GM19025 (cell line): ENCODE data around the gene LZTS2.

ENCODE experiments used
- ATAC-seq: cut with Tn5 transposase; IDR thresholded peaks from one replicate; pipeline ENCODE4 v1.9.1; 2021; ENCODE audit warnings: mild to moderate bottlenecking, low read depth, moderate library complexity; ENCODE audit not compliant: unreplicated experiment

LZTS2 gene

DNA sequence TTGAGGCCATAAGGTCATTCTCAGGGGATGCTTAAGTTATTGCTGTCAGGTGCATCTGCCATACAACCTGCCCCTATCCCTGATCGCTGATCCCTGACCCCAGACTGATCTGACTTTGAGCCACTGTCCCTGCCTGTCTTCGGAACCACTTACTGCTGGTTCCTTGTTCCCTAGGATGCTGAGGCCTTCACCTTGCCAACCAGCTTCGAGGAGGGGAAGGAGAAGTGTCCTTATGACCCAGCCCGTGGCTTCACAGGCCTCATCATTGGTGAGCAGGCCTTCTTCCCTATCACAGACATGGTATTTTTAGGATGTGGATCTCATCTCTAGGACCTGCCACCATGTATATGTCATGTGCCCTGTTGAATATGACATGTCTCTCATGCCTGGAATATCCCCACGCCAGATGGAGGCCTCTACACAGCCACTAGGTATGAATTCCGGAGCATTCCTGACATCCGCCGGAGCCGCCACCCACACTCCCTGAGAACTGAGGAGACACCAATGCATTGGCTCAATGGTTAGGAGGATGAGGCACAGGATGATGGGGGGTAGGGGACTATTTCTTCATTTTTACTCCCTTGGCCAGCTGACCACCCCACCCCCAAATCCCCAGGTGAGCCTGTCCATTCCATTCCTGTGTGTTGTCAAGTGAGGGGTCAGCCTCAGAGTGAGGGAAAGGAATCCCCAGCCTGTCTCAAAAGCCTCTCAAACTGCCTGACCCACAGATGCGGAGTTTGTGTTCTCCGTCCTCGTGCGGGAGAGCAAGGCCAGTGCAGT is 21.3 kb upstream of the LZTS2 start:
- ATAC-seq = no peak

DNA sequence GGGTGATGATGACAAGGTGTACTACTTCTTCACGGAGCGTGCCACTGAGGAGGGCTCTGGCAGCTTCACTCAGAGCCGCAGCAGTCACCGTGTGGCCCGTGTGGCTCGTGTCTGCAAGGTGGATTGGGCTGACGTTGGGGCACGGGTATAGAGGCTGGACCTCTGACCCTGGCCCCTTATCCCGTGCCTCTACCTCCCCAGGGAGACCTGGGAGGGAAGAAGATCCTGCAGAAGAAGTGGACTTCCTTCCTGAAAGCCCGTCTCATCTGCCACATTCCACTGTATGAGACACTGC is 20.8 kb upstream of the LZTS2 start:
- no peak for ATAC-seq

DNA sequence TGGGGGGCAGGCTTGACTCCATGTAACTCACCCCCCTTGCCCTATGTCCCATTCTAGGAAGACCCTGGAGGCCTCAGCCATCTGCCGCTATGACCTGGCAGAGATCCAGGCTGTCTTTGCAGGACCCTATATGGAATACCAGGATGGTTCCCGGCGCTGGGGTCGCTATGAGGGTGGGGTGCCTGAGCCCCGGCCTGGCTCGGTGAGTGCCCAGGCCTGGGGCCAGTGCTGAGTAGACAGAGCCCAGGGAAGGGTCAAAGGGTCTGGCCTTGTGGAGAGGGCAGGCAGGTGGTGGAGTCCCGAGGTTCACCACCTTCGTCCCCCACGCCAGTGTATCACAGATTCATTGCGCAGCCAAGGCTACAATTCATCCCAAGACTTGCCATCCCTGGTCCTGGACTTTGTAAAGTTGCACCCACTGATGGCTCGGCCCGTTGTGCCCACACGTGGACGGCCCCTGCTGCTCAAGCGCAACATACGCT is 19.8 kb upstream of the LZTS2 start:
- ATAC-seq = no peak

DNA sequence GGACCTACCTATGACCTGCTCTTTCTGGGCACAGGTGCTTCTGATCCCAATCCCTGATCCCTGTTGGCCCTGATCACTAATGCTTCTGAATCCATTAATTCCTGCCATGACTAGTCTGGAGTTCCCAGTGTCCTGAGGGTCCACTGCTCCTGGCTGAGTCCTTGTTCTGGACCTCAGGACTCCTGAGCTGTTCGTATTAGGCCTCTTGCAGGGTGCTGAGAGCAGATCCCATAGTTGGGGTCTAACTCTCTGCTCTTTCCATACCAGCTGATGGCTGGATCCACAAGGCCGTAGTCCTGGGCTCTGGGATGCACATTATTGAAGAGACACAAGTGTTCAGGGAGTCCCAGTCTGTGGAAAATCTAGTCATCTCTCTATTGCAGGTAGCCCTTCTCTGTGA is 19.3 kb upstream of the LZTS2 start:
- ATAC-seq = no peak

DNA sequence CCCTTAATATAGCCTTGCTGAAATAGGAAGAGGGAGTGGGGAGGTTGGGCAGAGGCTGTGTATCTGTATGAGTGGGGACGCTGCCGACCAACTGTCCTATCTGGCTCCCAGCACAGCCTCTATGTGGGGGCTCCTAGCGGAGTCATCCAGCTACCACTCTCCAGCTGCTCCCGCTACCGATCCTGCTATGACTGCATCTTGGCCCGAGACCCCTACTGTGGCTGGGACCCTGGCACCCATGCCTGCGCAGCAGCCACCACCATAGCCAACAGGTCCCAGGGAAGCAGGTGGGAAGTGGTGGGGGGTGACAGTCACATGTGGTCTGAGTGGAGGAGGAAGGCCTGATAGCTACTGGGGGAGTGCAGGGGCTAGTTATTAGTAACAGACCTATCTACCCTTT is 18.9 kb upstream of the LZTS2 start:
- ATAC-seq = no peak

DNA sequence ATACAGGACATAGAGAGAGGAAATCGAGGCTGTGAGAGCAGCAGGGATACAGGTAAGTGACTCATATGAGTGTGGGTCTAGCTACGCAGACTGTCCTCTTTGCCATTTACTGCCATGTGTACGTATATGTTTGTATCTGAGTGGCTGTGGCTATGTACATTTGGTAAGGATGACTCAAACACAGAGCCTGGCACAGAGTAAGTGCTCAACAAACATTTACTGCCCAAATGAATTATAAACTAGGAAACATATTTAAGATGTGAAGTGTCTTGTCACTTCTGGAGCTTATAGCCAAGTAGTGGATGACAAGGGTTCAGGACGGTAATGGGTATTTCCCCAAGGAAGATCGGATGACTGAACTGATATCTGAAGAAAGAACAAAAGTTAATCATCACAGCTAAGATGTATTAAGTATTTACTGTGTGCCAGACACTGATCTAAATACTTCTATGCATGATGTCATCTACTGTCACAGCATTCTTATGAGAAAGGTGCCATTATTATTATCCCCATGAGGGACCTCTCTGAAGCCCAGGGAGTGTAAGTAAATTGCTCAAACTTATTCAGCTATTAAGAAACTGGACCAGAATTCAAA is 18.3 kb upstream of the LZTS2 start:
- ATAC-seq = no peak

DNA sequence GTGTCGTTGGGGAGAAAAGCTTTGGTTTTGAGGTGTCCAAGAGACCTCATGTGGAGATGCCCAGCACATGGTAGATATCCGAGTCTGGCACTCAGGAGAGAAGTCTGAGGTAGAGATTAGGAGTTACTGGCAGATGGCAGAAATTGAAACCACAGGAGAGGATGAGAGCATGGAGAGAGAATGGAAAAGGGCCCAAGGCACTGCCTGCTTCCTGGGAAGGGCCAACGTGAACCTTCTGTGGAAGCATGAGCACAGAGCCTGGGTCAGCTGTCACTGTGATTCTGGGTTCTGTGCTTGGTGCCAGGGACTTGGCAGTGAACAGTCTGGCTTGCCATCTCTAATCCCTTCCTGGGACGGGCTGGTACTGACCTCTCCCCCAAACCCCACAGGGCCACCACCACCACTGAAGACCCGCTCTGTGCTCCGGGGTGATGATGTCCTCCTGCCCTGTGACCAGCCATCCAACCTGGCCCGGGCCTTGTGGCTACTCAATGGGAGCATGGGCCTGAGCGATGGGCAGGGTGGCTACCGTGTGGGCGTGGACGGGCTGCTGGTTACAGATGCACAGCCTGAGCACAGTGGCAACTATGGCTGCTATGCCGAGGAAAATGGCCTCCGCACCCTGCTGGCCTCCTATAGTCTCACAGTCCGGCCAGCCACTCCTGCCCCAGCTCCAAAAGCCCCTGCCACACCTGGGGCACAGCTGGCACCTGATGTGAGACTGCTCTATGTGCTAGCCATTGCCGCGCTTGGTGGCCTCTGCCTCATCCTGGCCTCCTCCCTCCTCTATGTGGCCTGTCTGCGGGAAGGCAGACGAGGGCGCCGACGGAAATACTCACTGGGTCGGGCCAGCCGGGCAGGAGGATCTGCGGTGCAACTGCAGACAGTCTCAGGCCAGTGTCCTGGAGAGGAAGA is 16.4 kb upstream of the LZTS2 start:
- no peak for ATAC-seq

DNA sequence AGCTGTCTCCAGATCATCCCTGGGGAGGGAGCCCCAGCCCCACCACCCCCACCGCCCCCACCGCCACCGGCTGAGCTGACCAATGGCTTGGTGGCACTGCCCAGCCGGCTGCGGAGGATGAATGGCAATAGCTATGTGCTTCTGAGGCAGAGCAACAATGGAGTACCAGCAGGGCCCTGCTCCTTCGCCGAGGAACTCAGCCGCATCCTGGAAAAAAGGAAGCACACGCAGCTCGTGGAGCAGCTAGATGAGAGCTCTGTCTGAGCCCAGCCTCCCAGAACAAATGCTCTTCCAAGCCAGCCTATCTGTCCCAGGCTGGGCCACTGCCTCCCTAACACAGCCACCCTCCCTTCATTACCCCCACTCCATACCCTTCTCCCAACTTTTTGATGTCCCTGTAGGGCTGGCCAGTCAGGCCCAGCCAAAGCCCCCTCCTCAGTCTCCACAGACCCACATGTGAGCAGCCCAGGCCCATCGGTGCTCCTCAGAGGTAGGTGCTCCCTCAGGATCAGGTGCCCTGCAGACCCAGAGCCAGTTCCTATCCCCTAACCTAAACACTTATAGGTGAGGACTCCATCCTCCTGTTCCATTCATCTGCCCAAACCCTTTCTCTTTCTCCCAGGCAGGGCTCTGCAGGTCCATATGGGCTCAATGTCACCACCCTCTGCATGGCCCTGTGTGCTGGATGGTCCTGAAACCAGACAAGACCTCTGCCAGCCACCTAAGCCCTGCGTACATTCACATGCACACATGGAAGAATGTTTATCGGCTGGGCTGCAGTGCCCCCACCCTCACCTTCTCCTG is 15.5 kb upstream of the LZTS2 start:
- no peak for ATAC-seq

DNA sequence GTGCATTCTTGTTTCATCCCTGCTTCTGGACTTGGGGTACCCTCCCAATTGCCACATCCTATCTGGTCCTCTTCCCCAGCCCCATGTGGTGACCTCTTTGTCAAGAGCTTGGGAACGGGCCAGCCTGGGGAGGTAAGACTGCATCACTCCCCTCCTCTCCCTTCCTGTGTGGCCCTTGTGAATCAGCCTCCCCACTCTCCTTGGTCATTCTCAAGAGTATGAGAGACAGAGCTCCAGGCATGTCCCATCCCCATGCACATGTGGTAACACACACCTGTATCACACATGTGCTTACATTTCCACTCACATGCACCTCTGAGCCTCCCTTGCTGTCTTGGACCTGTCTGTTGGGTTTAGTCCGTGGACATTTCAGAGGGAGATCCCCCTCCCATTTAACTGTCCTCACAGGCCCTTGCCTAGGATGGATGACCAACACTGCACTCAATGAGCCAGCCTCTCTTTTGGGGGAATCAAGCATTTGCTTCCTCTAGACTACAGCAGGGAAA is 14.9 kb upstream of the LZTS2 start:
- ATAC-seq = no peak

DNA sequence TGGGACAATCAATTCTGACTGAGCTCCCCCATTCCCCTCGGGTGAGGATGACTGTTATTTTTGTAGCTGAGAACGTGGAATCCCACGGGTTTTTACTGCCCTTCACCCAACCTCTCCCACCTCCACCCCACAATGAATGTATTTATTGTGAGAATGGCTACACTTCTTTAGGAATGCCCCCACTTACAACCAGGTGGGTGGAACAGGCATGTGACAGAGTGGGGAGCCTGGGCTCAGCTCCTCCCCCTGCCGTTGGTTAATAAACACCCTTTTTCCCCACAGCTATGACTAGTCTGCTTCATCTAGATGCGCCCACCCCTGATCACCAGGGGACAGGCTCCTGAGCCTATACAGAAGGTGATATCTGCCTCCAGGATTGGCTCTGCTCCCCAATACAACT is 14.3 kb upstream of the LZTS2 start:
- no peak for ATAC-seq

DNA sequence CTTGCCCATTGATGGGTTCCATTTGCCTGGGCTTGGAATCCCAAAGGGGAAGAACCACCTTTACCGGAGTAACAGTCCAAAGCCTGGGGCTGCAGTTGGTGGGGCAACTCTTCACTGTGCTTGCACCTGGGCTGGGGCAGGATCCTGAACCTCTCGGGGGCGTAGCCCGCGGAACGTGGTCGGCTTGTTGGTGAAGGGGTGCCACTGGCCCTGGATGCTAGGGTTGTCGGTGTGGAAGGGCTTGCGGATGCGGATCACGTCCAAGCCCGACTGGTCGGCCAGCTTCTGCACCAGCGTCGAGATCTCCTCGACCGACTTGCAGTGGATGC is 13.0 kb upstream of the LZTS2 start:
- no peak for ATAC-seq

DNA sequence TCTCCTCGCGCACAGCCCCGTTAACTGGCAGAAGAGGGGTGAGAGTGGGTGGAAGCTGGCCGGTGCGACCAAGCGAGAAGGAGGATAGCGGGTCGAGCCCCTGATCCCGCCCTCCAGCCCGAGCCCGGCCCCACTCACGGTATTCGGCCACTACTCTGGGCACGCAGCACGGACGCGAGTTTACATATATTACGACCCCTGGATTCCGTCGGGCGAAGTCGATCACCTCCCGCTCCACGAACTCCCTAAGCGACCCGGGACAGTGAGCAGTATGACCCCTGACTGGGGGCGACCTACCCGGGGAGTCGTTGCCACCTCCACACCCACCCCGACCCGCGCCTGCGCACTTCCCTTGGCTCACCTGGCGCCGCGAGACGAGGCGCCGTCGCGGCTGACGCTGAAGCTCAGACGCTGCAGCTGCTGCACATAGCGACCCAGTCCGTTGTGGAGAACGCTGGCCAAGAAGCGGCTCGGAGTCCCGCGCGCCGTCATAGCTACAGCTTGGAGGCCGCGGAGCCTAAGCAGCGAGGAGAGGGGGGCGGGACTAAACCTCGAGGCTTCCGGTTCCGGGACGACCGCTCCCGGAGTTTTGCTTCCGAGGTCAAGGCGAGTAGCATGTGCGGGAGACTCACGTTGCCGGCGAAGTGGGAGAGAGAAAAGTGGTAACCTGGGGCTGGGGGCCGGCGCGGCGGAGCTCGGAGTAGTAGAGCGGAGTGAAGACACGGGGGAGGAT is 12.5 kb upstream of the LZTS2 start, which contains the start of the genes MRPL43 and TWNK:
Gene MRPL43 (minus strand): TSS at position 546 of the 733 bp plus-strand sequence. CDS start 54 bp downstream, at position 492.
Gene TWNK (plus strand): TSS at position 592 of the 733 bp plus-strand sequence. CDS start 668 bp downstream, outside the sequence.
- ATAC-seq = peak; percentile 84

DNA sequence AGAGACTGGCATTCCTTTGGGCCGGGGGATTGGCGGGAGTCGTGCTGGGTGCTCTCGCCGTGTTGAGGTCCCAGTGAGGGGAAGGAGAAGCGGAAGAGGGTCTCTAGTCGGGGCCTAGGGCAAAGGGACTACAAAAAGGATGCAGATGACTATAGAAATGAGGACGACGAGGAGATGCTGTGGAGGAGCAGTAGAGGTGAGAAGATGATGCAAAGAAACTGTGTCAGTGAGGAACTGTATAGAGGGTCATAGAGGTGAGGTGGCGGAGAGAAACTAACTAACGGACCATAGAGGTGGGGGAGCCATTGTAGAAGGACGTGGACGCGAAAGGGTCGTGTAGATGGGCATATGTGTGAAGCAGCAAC is 11.9 kb upstream of the LZTS2 start:
- no peak for ATAC-seq

DNA sequence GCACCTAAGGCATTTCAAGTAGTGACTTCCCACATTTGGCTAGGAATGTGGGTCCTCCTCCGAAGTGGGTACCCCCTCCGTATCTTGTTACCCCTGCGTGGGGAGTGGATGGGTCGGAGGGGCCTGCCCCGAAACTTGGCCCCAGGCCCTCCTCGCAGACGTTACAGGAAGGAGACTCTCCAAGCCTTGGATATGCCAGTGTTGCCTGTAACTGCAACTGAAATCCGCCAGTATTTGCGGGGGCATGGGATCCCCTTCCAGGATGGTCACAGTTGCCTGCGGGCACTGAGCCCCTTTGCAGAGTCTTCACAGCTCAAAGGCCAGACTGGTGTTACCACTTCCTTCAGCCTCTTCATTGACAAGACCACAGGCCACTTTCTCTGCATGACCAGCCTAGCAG is 11.4 kb upstream of the LZTS2 start:
- no peak for ATAC-seq

DNA sequence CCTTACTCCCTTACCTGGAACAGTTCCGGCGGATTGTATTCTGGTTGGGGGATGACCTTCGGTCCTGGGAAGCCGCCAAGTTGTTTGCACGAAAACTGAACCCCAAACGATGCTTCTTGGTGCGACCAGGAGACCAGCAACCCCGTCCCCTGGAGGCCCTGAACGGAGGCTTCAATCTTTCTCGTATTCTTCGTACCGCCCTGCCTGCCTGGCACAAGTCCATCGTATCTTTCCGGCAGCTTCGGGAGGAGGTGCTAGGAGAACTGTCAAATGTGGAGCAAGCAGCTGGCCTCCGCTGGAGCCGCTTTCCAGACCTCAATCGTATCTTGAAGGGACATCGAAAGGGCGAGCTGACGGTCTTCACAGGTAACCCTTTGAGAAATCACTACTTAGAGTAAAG is 10.5 kb upstream of the LZTS2 start:
- no peak for ATAC-seq

DNA sequence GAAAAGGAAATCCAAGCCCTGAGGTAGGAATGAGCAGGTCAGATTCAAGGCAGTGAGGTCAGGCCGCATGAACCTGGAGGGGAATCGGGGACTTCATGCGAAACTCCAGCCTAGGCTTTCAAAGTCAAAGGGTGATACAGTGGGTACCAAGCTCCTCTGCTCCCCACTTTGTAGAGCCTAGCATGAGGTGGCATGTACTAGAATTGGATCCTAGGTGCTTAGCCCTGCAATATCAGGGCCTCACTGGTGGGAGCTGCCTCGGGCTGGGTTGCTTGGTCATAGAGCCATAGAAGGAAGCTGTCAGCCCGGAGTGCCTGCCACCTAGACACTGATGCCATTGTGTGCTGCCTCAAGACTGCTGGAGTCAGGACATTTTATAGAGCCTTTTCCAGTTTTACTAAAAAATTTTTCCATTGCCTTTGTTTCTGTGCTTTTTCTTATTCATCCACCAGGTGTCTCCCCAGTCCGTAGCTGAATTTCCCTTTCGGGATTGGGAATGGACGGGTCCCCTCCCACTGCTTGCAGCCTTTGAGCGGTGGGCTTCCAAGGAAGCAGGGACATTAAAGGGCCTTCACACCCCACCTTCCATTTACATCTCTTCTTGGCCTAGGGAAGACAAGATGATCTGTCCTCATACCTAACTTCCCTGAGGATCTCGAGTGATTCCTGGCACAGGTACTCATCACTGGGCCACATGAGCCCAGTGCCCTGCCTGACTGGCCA is 5.5 kb upstream of the LZTS2 start:
- ATAC-seq = no peak

DNA sequence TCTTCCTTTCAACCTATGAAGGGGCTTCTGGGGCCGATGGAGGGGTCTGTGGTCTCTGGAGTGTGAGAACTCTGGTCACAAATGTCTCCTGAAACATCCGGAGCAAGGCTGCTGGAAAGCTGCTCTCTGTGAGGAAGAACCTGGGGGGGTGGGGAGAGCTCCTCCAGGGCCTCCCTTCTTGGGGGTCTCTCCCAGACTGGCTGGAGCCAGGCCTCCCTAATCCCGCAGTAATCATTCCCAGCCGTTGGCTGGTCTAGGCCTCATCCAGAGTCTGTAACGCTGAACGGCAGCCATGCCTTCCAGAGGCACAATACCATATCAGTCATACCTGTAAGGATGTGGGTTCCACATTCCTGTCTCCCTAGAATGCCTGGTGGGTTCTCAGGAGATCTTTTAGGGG is 4.4 kb upstream of the LZTS2 start:
- no peak for ATAC-seq

DNA sequence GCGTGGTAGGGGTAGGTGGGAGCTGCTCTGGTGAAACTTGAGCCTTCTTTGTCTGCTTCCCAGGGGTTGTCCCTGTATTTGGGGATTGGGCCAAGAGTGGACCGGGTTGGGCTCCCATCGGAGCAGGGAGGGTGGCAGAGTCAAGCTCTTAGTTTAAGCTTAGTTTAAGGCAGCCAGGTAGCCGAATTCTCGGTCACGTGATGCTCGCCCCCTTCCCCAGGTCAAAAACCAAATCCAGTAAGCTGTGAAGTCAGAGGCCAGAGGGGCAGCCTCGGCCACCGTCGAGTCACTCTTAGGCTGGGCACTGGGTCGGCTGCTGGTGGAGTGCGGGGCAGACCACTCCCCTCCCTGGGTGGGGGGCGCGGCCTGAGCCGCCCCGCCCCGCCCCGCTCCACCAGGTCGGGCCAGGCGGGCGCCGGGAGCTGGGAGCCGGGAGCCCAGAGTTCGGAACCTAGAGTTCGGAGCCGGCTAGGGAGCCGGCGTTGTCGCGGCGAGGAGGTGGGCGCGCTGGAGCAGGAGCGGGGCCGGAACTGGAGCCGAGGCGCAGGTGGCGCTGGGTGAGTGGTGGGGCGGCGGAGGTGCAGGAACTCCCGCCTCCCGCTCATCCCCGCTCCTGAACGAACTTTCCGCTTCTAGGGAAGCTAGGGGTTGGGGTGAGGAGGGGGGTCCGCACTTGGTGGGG is 2.8 kb upstream of the LZTS2 start:
- ATAC-seq = no peak
